Neural cell (in vitro differentiated cells): ENCODE data around the gene KLHL22.

ENCODE experiments used
- CTCF ChIP-seq: fragments of 450-650 bp; IDR thresholded peaks from 2 replicates; pipeline ENCODE4 v1.5.1; 2014; ENCODE audit warnings: antibody characterized with exemption, mild to moderate bottlenecking, moderate library complexity; ENCODE audit not compliant: poor library complexity, severe bottlenecking
- EZH2 ChIP-seq: fragments of 200-600, 300-800 bp; shearing (Covaris generic), sonication (generic); IDR thresholded peaks from 2 replicates; pipeline ENCODE4 v1.6.1; 2014; ENCODE audit warnings: antibody characterized with exemption, low read length, borderline replicate concordance, mild to moderate bottlenecking; ENCODE audit not compliant: insufficient read depth, poor library complexity, severe bottlenecking
- REST ChIP-seq: IDR thresholded peaks from 2 replicates; pipeline ENCODE4 v1.6.1; 2012; ENCODE audit warnings: borderline replicate concordance

- TF ChIP-seq REST (no peak), CTCF (no peak), EZH2 (no peak)
Observed at GRCh38 chr22:20469110-20469868, 26.3 kb downstream of the KLHL22 start.
